ENCODE data around the gene COL20A1.
"Not testable (repeated sequence)": the region's sequence is repeated elsewhere in the genome, so short reads cannot be mapped to it uniquely, and the experiment has no call there.

COL20A1 gene

DNA sequence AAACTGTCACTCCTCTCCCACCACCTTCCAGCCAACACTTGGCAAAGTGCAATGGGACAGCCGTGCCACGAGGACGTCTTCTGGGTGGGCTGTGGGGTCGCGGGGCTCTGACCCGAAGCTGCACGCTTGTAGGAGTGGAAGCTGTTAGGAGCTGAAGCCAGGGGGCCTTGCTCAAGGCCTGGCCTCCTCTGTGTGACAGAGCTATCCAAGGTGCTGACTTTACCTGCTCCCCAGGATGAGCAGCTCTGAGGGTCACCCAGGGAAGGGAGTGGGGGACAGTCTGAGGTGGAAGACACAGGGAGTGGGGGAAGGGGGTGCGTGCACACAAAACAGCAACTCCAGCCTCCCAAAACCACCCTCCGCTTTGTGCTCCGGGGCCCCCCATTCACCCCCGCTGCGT lies 85.6 kb downstream of the COL20A1 start:
- Histone ChIP-seq H4K20me1 (peaks cover 0 to 51% (median 0%) of the 10 kb centered on the region in 11 experiments; a peak in 10 of 22 replicates), H3K4me2 (no peak overlapping the region), H3K9me3 (replicated peaks in 1 of 11) (peaks cover 5 to 12% (median 9%) of the 10 kb centered on the region in 11 experiments; a peak in 15 of 22 replicates), H3K36me3 (no peaks in the 10 kb centered on the region), H3K4me1 (peaks cover 0 to 3% (median 0%) of the 10 kb centered on the region in 10 experiments; a peak in 1 of 20 replicates), H3K27ac (no peak overlapping the region), H3K9ac (no peak overlapping the region), H3K4me3 (no peak overlapping the region), H3K27me3 (peaks cover 29 to 62% (median 49%) of the 10 kb centered on the region in 11 experiments)
- TF ChIP-seq Cebpa-rat (IDR thresholded peaks at IDR 0.05) = no peak

DNA sequence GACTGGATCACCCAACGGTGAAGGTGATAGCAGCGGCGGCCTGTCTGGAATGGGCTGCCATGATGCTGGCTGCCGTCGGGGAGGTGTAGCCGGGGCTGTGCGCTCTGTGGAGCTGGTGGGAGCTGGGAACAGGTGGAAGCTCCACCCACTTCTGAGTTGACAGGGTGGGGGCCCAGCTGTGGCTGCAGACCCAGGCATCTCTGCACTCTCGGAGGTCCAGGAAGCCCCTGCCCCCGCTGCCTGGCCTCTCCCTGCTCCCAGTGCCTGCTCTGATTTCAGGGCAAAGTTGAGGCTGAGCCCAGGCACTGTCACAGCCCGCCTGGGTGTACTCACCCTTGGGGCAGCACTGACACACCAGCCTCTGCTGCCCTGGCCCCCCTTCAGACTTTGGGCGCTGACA lies 86.3 kb downstream of the COL20A1 start:
- Histone ChIP-seq H3K4me3 (no peak overlapping the region), H3K4me1 (peaks cover 0 to 3% (median 0%) of the 10 kb centered on the region in 10 experiments; a peak in 1 of 20 replicates), H3K27ac (no peak overlapping the region), H3K4me2 (no peak overlapping the region), H3K36me3 (no peaks in the 10 kb centered on the region), H3K9me3 (replicated peaks in 1 of 11) (peaks cover 5 to 14% (median 11%) of the 10 kb centered on the region in 11 experiments; a peak in 17 of 22 replicates), H4K20me1 (peaks cover 0 to 44% (median 0%) of the 10 kb centered on the region in 11 experiments; a peak in 9 of 22 replicates), H3K27me3 (peaks cover 23 to 55% (median 42%) of the 10 kb centered on the region in 11 experiments), H3K9ac (no peak overlapping the region)
- TF ChIP-seq Cebpa-rat (IDR thresholded peaks at IDR 0.05) = no peak

- H3K9me3 ChIP-seq (replicated peaks in 1 of 11) = peaks cover 11 to 19% (median 16%) of the 10 kb centered on the region in 11 experiments; a peak in 21 of 22 replicates
- H3K9ac ChIP-seq, H3K4me3 ChIP-seq, H3K27ac ChIP-seq, H3K4me1 ChIP-seq, H3K36me3 ChIP-seq, H3K4me2 ChIP-seq: not testable (repeated sequence)
- peaks cover 17 to 50% (median 37%) of the 10 kb centered on the region in 11 experiments for H3K27me3 ChIP-seq
- H4K20me1 ChIP-seq = peaks cover 0 to 39% (median 0%) of the 10 kb centered on the region in 11 experiments; a peak in 9 of 22 replicates
Observed at GRCh38 chr20:63379872-63380271, 86.9 kb downstream of the COL20A1 start.

DNA sequence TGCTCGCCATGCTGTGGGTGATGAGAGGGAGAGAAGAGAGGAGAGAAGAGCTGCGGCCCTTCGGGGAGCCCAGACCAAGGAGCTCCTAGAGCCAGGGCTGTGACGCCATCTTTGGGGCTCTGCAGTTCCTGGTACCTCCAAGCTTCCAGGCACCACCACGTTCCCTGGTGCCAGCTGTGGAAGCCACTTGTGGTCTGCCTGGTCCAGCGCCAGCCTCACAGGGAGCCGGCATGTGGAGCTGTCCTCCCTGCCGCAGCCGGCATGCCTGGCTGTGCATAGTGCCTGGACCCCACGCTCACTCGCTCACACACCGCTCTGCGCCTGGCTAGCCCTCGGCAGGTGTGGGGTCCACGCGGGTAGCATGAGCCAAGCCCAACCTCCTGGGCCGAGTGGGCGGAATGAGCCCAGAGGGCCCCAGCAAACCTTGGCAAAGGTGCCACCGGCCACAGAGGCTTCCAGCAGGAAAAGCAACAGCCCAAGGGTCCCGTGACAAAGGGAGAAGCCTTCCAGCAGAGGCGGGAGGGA lies 87.4 kb downstream of the COL20A1 start:
- Histone ChIP-seq H3K27ac (no peak overlapping the region), H3K4me2 (no peak overlapping the region), H3K27me3 (peaks cover 12 to 44% (median 33%) of the 10 kb centered on the region in 11 experiments), H3K4me3 (no peak overlapping the region), H3K4me1 (peaks cover 0 to 3% (median 0%) of the 10 kb centered on the region in 10 experiments; a peak in 1 of 20 replicates), H3K9ac (no peak overlapping the region), H4K20me1 (peaks cover 0 to 36% (median 0%) of the 10 kb centered on the region in 11 experiments; a peak in 8 of 22 replicates), H3K9me3 (replicated peaks in 1 of 11) (peaks cover 16 to 25% (median 22%) of the 10 kb centered on the region in 11 experiments), H3K36me3 (no peaks in the 10 kb centered on the region)
- TF ChIP-seq Cebpa-rat (IDR thresholded peaks at IDR 0.05) = no peak

DNA sequence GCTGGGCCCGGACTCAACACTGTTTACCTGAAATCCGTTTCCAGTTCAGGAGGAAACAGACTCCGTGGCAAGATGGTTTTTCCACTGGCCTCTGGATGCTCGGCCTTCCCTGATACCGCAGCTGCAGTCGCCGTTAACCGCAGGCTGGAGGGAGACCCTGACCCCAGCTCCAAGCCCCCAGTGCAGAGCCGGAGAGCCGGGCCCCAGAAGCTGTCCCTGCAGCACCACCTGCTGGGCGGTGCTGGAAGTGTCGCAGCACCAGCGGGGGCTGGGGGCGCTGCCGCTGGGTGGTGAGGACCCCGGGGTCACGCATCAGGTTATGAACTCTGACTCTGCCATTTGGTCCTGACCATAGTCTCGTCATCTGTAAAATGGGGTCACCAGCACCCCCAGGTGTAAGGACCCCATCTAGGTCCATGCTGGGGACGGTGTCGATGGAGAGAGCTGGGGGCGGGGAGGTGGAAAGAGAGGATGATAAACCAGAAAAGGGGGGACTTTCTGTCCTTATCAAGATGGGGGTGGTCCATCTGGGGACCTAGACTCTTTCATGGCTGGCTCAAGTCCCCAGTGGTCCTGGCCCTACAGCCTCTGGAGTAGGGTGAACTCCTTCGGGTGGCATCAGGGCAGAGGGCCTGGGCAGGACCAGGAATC lies 88.9 kb downstream of the COL20A1 start:
- Histone ChIP-seq H3K4me3 (no peak overlapping the region), H3K36me3 (no peaks in the 10 kb centered on the region), H3K27ac (no peak overlapping the region), H3K27me3 (peaks cover 7 to 35% (median 24%) of the 10 kb centered on the region in 11 experiments), H3K4me1 (peaks cover 0 to 3% (median 0%) of the 10 kb centered on the region in 10 experiments; a peak in 1 of 20 replicates), H3K4me2 (no peak overlapping the region), H3K9ac (no peak overlapping the region), H4K20me1 (peaks cover 0 to 29% (median 0%) of the 10 kb centered on the region in 11 experiments; a peak in 6 of 22 replicates), H3K9me3 (replicated peaks in 1 of 11) (peaks cover 31 to 40% (median 37%) of the 10 kb centered on the region in 11 experiments)
- TF ChIP-seq Cebpa-rat (IDR thresholded peaks at IDR 0.05) = no peak

DNA sequence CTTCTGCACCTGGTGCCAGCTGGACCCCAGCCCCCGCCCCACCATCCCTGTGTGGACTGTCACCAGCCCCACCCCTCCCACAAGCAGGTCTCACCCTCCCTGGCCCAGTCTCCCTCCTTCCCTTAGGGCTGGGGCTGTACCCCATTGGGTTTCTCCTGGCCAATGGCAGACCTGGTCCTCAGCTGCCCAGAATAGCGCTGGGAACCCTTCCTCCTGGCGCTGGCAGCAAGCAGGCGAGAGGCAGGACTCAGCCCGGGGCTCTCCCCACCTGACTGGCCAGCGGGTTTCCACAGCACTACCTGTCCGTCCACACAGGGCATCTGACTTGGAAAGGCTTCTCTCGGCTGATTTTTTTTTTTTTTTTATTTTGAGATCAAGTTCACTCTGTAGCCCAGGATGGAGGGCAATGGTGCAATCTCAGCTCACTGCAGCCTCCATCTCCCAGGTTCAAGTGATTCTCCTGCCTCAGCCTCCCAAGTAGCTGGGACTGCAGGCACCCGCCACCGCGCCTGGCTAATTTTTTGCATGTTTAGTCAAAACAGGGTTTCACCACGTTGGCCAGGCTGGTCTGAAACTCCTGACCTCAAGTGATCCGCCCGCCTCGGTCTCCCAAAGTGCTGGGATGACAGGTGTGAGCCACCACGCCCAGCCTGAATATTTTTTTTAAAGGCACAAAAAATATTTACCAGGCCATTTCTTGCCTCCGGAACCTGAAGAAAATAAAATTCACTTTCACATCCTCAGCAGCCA lies 89.7 kb downstream of the COL20A1 start:
- H3K9me3 ChIP-seq (replicated peaks in 1 of 11) = peaks cover 38 to 48% (median 44%) of the 10 kb centered on the region in 11 experiments

GRCh38 chr20:63383556-63383955 lies 90.6 kb downstream of the COL20A1 start:
- no peak overlapping the region for H3K27ac ChIP-seq
- H3K36me3 ChIP-seq = no peaks in the 10 kb centered on the region
- no peak for TF ChIP-seq Cebpa-rat (IDR thresholded peaks at IDR 0.05)
- peaks cover 38 to 51% (median 44%) of the 10 kb centered on the region in 11 experiments for H3K9me3 ChIP-seq (replicated peaks in 1 of 11)
- H3K27me3 ChIP-seq = peaks cover 0 to 19% (median 8%) of the 10 kb centered on the region in 11 experiments; a peak in 10 of 22 replicates
- no peak overlapping the region for H3K4me2 ChIP-seq
- H3K4me3 ChIP-seq = no peak overlapping the region
- H3K4me1 ChIP-seq = no peaks in the 10 kb centered on the region; a peak in 1 of 20 replicates
- H4K20me1 ChIP-seq = peaks cover 0 to 13% (median 0%) of the 10 kb centered on the region in 11 experiments; a peak in 4 of 22 replicates
- no peak overlapping the region for H3K9ac ChIP-seq

More for the DNA sequence above, 89.7 kb downstream of the COL20A1 start:
- peaks cover 3 to 27% (median 16%) of the 10 kb centered on the region in 11 experiments; a peak in 19 of 22 replicates for H3K27me3 ChIP-seq
- H3K9ac ChIP-seq = no peak overlapping the region
- H3K36me3 ChIP-seq = no peaks in the 10 kb centered on the region
- H3K4me3 ChIP-seq = no peak overlapping the region
- no peak for TF ChIP-seq Cebpa-rat (IDR thresholded peaks at IDR 0.05)
- H3K4me2 ChIP-seq = no peak overlapping the region
- no peaks in the 10 kb centered on the region; a peak in 1 of 20 replicates for H3K4me1 ChIP-seq
- no peak overlapping the region for H3K27ac ChIP-seq
- peaks cover 0 to 21% (median 0%) of the 10 kb centered on the region in 11 experiments; a peak in 4 of 22 replicates for H4K20me1 ChIP-seq

DNA sequence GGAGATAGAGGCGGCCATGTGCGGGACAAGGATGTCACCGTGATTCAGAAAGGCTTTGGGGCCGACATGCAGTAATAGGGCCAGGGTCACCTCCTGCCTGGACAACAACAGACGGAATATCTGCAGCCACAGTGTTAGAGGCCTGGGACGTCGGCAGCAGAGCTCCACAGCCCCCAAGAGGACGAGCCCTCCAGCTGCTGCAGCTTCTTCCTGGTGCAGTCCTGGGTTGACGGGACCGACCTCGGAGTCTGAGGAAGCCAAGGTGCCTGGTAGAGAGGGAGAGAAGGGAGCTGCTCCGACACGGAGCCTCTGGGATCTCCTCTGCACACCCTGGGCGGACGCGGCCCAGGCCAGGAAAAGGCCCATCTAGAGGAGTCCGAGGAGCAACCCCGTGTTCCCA lies 91.3 kb downstream of the COL20A1 start:
- no peak overlapping the region for H3K4me3 ChIP-seq
- no peak for TF ChIP-seq Cebpa-rat (IDR thresholded peaks at IDR 0.05)

More for the DNA sequence above, 91.3 kb downstream of the COL20A1 start:
- H3K27ac ChIP-seq = no peak overlapping the region
- no peaks in the 10 kb centered on the region; a peak in 1 of 20 replicates for H3K4me1 ChIP-seq
- peaks cover 0 to 19% (median 6%) of the 10 kb centered on the region in 11 experiments; a peak in 7 of 22 replicates for H3K27me3 ChIP-seq
- no peak overlapping the region for H3K4me2 ChIP-seq
- H3K9ac ChIP-seq = no peak overlapping the region
- no peaks in the 10 kb centered on the region for H3K36me3 ChIP-seq
- peaks cover 0 to 10% (median 0%) of the 10 kb centered on the region in 11 experiments; a peak in 4 of 22 replicates for H4K20me1 ChIP-seq
- peaks cover 38 to 50% (median 44%) of the 10 kb centered on the region in 11 experiments for H3K9me3 ChIP-seq (replicated peaks in 1 of 11)

Data from BLaER1 treated with 17β-estradiol and CSF1 and Interleukin-3, amounts not matched to agents 10 nM and 100 nM (cell line).